Measurements from ENCODE around the gene MKKS. TPM values are rescaled to one million over a fixed set of nuclear protein-coding genes. Genes with fewer than 3 reads are reported as not detected.
A peak's percentile ranks its signal among the peaks of the same experiment; 100 is the strongest.

Gene MKKS
- total and polyA plus RNA-seq, 10 of the 15 experiments (the other 5 are each of a cell fraction or from before 2014, with no cell fraction given), result 4.3 to 17.9 (median 7.7) TPM

GRCh38 chr20:10447028-10447427, 13.0 kb upstream of the MKKS start:
- BruUV-seq (replicated peaks), result no TSS peak
- ChIA-PET CTCF (no interaction called here), SMC1A (ENCODE audit: uncharacterized antibody, unreplicated experiment) (interaction anchor here (1.3 kb wide), 1 partner anchor 27 kb away, joined by 4 read pairs; no protein-coding TSS in a partner anchor), RAD21 (ENCODE audit: unreplicated experiment) (no interaction called here), POLR2A (interaction anchor here (2.1 kb wide), 1 partner anchor 13 kb away, joined by 7 read pairs; the partner anchor contains the start of genes MKKS and SLX4IP)
- Histone ChIP-seq H3K4me1 (ENCODE audit: control insufficient read depth, insufficient read depth, low read length) (peaks cover 18% of the 10 kb centered on the region), H3K36me3 (ENCODE audit: control insufficient read depth in 2 of 2, insufficient read depth in 2 of 2, low read length in 1 of 2) (no peaks in the 10 kb centered on the region), H3K9ac (ENCODE audit: control insufficient read depth, insufficient read depth, low read length) (peak overlapping the region; percentile 40; the same call in 1 of the 2 replicates), H3K4me3 (peak overlapping the region; percentile 46; the same call in 1 of the 2 replicates), H3K27me3 (replicated peaks in 1 of 2; ENCODE audit: control insufficient read depth in 2 of 2, insufficient read depth in 2 of 2, low read length in 1 of 2) (no peaks in the 10 kb centered on the region), H3K4me2 (ENCODE audit: control insufficient read depth, insufficient read depth) (peak overlapping the region; percentile 44; the same call in 1 of the 2 replicates), H3K9me3 (replicated peaks; ENCODE audit: control insufficient read depth, insufficient read depth, low read length) (no peaks in the 10 kb centered on the region), H3K79me2 (ENCODE audit: control insufficient read depth, insufficient read depth, low read length) (peaks cover 10% of the 10 kb centered on the region), H2AFZ (ENCODE audit: control insufficient read depth, low read depth, low read length) (no peak overlapping the region), H4K20me1 (ENCODE audit: control insufficient read depth, insufficient read depth) (no peaks in the 10 kb centered on the region), H3K27ac (ENCODE audit: control insufficient read depth, insufficient read depth) (peak overlapping the region; percentile 57; the same call in 1 of the 2 replicates)
- in situ Hi-C loops (cut with MboI), result no loop called here
- peak; percentile 92 for DNase-seq (ENCODE audit: low read depth, low spot score)
- 1% methylated on average over 3 of the region's 3 CpGs for WGBS (ENCODE audit: insufficient coverage, insufficient replicate concordance, low lambda C conversion rate, missing lambda C conversion rate)
- peak; percentile 96 for ATAC-seq
- peak; percentile 81 for FAIRE-seq
- intact Hi-C loops (cut with micrococcal nuclease; ENCODE audit: unreplicated experiment), result no loop called here
- TF ChIP-seq ZNF24 (IDR thresholded peaks at IDR 0.05), result peak; percentile 65; the same call in 1 of the 2 replicates
- peak; percentile 72 to 87 for TF ChIP-seq IKZF2 (IDR thresholded peaks at IDR 0.05)
- peak; percentile 72; the same call in 1 of the 2 replicates for TF ChIP-seq MTA3 (IDR thresholded peaks at IDR 0.05; ENCODE audit: borderline replicate concordance, low read length)
- TF ChIP-seq JUNB (IDR thresholded peaks at IDR 0.05), result peak; percentile 85
- peak; percentile 85 for TF ChIP-seq ZNF384 (IDR thresholded peaks at IDR 0.05; ENCODE audit: borderline replicate concordance, low read depth, low read length)
- no peak for TF ChIP-seq FOXK2 (IDR thresholded peaks at IDR 0.05)
- TF ChIP-seq RELA (IDR thresholded peaks at IDR 0.05; ENCODE audit: borderline replicate concordance, partially characterized antibody), result no peak
- peak; percentile 63; the same call in 1 of the 2 replicates for TF ChIP-seq BMI1 (IDR thresholded peaks at IDR 0.05; ENCODE audit: borderline replicate concordance)
- TF ChIP-seq NR2C2 (IDR thresholded peaks at IDR 0.05; ENCODE audit: borderline replicate concordance, control insufficient read depth, insufficient read length, low read depth), result no peak
- TF ChIP-seq CHD4 (IDR thresholded peaks at IDR 0.05), result no peak
- TF ChIP-seq CTCF (IDR thresholded peaks at IDR 0.05 in 2 of 3, conservative IDR thresholded peaks at IDR 0.05 in 1 of 3; ENCODE audit: control insufficient read depth in 2 of 3, extremely low read depth in 1 of 3, insufficient read depth in 1 of 3, low read depth in 3 of 3, low read length in 3 of 3), result peak in 1 of 3 experiments; percentile 26; a peak in 1 of 6 replicates
- TF ChIP-seq SPI1 (IDR thresholded peaks at IDR 0.05; ENCODE audit: borderline replicate concordance, insufficient read depth, low read depth, low read length), result no peak
- no peak; the same call in 1 of the 2 replicates for TF ChIP-seq ZNF217 (IDR thresholded peaks at IDR 0.05)
- TF ChIP-seq, protein P1, sequence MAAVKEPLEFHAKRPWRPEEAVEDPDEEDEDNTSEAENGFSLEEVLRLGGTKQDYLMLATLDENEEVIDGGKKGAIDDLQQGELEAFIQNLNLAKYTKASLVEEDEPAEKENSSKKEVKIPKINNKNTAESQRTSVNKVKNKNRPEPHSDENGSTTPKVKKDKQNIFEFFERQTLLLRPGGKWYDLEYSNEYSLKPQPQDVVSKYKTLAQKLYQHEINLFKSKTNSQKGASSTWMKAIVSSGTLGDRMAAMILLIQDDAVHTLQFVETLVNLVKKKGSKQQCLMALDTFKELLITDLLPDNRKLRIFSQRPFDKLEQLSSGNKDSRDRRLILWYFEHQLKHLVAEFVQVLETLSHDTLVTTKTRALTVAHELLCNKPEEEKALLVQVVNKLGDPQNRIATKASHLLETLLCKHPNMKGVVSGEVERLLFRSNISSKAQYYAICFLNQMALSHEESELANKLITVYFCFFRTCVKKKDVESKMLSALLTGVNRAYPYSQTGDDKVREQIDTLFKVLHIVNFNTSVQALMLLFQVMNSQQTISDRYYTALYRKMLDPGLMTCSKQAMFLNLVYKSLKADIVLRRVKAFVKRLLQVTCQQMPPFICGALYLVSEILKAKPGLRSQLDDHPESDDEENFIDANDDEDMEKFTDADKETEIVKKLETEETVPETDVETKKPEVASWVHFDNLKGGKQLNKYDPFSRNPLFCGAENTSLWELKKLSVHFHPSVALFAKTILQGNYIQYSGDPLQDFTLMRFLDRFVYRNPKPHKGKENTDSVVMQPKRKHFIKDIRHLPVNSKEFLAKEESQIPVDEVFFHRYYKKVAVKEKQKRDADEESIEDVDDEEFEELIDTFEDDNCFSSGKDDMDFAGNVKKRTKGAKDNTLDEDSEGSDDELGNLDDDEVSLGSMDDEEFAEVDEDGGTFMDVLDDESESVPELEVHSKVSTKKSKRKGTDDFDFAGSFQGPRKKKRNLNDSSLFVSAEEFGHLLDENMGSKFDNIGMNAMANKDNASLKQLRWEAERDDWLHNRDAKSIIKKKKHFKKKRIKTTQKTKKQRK (IDR thresholded peaks at IDR 0.05; ENCODE audit: low read depth, low read length), result no peak
- peak; percentile 78; the same call in 1 of the 2 replicates for TF ChIP-seq IRF4 (IDR thresholded peaks at IDR 0.05; ENCODE audit: low read depth, low read length)
- TF ChIP-seq TAF1 (IDR thresholded peaks at IDR 0.05; ENCODE audit: borderline replicate concordance, low read depth, low read length), result 0 out of 2 replicates have a peak, but pooled peaks have one; percentile 34
- no peak for TF ChIP-seq RCOR1 (conservative IDR thresholded peaks at IDR 0.05; ENCODE audit: low read depth, low read length)
- TF ChIP-seq EED (IDR thresholded peaks at IDR 0.05; ENCODE audit: low read depth), result peak; percentile 51; the same call in 1 of the 2 replicates
- TF ChIP-seq BHLHE40 (IDR thresholded peaks at IDR 0.05; ENCODE audit: borderline replicate concordance in 1 of 2, low read depth in 2 of 2, low read length in 1 of 2), result peak; percentile 48 to 61; a peak in 3 of 4 replicates

Measured in GM12878 (cell line).